PC-3 (cell line): ENCODE measurements around the gene PHF12. TPM values are rescaled to one million over a fixed set of nuclear protein-coding genes. Genes with fewer than 3 reads are reported as not detected.

Experiments
- ATAC-seq: fragments of 200-7000 bp; cut with Tn5 transposase; 2 replicates; pipeline ENCODE4 v1.9.1; 2020; ENCODE audit warnings: mild to moderate bottlenecking, moderate library complexity
- BruUV-seq: library from RNA; stranded (reverse); fragments of 400-500 nt; replicated peaks from 2 replicates; lab custom pipeline; 2021; lab: Mats Ljungman, UMichigan
- CTCF ChIA-PET: fragments of 300-600 bp; sonication (Branson Sonifier 250); formaldehyde crosslinking; loops from one replicate; lab custom pipeline; 2022; ENCODE audit warnings: antibody characterized with exemption; lab: Charles Lee
- POLR2A ChIA-PET: fragments of 300-600 bp; sonication (Branson Sonifier 250); formaldehyde crosslinking; loops from one replicate; lab custom pipeline; 2022; ENCODE audit warnings: antibody characterized with exemption; ENCODE audit not compliant: unreplicated experiment; lab: Charles Lee
- DNase-seq: peaks from one replicate; pipeline ENCODE4 v3.0.0-alpha.2; 2015
- H2AFZ ChIP-seq: fragments of 300-600 bp; sonication (generic); 2 replicates; pipeline ENCODE4 v1.6.0; 2016; ENCODE audit warnings: antibody characterized with exemption, low read length
- H3F3A ChIP-seq: fragments of 300-600 bp; sonication (generic); one replicate; pipeline ENCODE4 v1.6.0; 2017; ENCODE audit warnings: antibody characterized with exemption, low read length, control low read depth, mild to moderate bottlenecking; ENCODE audit not compliant: unreplicated experiment
- H3K27ac ChIP-seq: fragments of 300-600 bp; sonication (generic); 2 replicates; pipeline ENCODE4 v1.5.1; 2016; ENCODE audit warnings: mild to moderate bottlenecking, low read length
- H3K27me3 ChIP-seq: fragments of 300-600 bp; sonication (generic); 2 replicates; pipeline ENCODE4 v1.6.1; 2016; ENCODE audit warnings: low read length, mixed read lengths
- H3K36me3 ChIP-seq: fragments of 300-600 bp; sonication (generic); 2 replicates; pipeline ENCODE4 v1.6.1; 2016; ENCODE audit warnings: low read depth, mixed run types, low read length, mixed read lengths
- H3K4me1 ChIP-seq: fragments of 300-600 bp; sonication (generic); 2 replicates; pipeline ENCODE4 v1.5.1; 2016; ENCODE audit warnings: low read length; ENCODE audit not compliant: insufficient read depth
- H3K4me2 ChIP-seq: fragments of 300-600 bp; sonication (generic); 2 replicates; pipeline ENCODE4 v1.6.0; 2016; ENCODE audit warnings: low read length
- H3K4me3 ChIP-seq: fragments of 300-600 bp; sonication (generic); 2 replicates; pipeline ENCODE4 v1.5.1; 2016; ENCODE audit warnings: mild to moderate bottlenecking, low read length, mixed read lengths
- H3K79me2 ChIP-seq: fragments of 300-600 bp; sonication (generic); 2 replicates; pipeline ENCODE4 v1.6.1; 2017; ENCODE audit warnings: low read length, mixed read lengths
- H3K9ac ChIP-seq: fragments of 300-600 bp; sonication (generic); 2 replicates; pipeline ENCODE4 v1.6.0; 2016; ENCODE audit warnings: mild to moderate bottlenecking, low read length
- H3K9me2 ChIP-seq: fragments of 300-600 bp; sonication (generic); replicated peaks from 2 replicates; pipeline ENCODE4 v1.6.1; 2016; ENCODE audit warnings: mixed run types, low read length, mixed read lengths
- H3K9me3 ChIP-seq: fragments of 300-600 bp; sonication (generic); 2 replicates; pipeline ENCODE4 v1.6.1; 2016; ENCODE audit warnings: low read length, mixed read lengths
- H4K20me1 ChIP-seq: fragments of 300-600 bp; sonication (generic); 2 replicates; pipeline ENCODE4 v1.6.1; 2016; ENCODE audit warnings: low read length, mixed read lengths
- EZH2 ChIP-seq: fragments of 300-600 bp; sonication (generic); IDR thresholded peaks from one replicate; pipeline ENCODE4 v1.6.1; 2017; ENCODE audit warnings: antibody characterized with exemption, mild to moderate bottlenecking, low read length; ENCODE audit not compliant: unreplicated experiment
- EZH2phosphoT487 ChIP-seq: fragments of 300-600 bp; sonication (generic); IDR thresholded peaks from 2 replicates; pipeline ENCODE4 v1.6.1; 2018; ENCODE audit warnings: mild to moderate bottlenecking, antibody characterized with exemption, low read length, borderline replicate concordance
- intact Hi-C: fragments of 100-400 bp; cut with micrococcal nuclease; formaldehyde crosslinking; loops from 2 replicates; pipeline ENCODE4 v1.9.0; 2023
- total RNA-seq: library from RNA; depleted of rRNA; stranded (reverse); fragments of >200 nt; gene quantifications from 2 replicates; pipeline ENCODE4 v1.2.3, GENCODE V29; 2014
- TF ChIP-seq, protein P1 (sequence below): fragments of 300-600 bp; sonication (generic); conservative IDR thresholded peaks from 2 replicates; pipeline ENCODE4 v1.5.1; 2017; ENCODE audit warnings: antibody characterized with exemption, low read depth, mild to moderate bottlenecking, low read length

PHF12 gene
- total RNA-seq, 1 experiment from 2014 or later, result 25.0 TPM

GRCh38 chr17:28960256-28961061 lies 9.1 kb upstream of the PHF12 start:
- no peak overlapping the region for H3K4me3 ChIP-seq
- peaks cover 3% of the 10 kb centered on the region; the same call in 1 of the 2 replicates for H3K27me3 ChIP-seq
- intact Hi-C loops, result no loop called here
- H3K4me1 ChIP-seq, result no peaks in the 10 kb centered on the region
- no peak overlapping the region for H2AFZ ChIP-seq
- ATAC-seq (no peak), DNase-seq (no peak)
- ChIA-PET POLR2A (no interaction called here), CTCF (no interaction called here)
- BruUV-seq, result no TSS peak
- no peaks in the 10 kb centered on the region for H3K9me3 ChIP-seq
- H3K4me2 ChIP-seq, result no peak overlapping the region
- TF ChIP-seq EZH2 (no peak), EZH2phosphoT487 (no peak)
- TF ChIP-seq, protein P1, sequence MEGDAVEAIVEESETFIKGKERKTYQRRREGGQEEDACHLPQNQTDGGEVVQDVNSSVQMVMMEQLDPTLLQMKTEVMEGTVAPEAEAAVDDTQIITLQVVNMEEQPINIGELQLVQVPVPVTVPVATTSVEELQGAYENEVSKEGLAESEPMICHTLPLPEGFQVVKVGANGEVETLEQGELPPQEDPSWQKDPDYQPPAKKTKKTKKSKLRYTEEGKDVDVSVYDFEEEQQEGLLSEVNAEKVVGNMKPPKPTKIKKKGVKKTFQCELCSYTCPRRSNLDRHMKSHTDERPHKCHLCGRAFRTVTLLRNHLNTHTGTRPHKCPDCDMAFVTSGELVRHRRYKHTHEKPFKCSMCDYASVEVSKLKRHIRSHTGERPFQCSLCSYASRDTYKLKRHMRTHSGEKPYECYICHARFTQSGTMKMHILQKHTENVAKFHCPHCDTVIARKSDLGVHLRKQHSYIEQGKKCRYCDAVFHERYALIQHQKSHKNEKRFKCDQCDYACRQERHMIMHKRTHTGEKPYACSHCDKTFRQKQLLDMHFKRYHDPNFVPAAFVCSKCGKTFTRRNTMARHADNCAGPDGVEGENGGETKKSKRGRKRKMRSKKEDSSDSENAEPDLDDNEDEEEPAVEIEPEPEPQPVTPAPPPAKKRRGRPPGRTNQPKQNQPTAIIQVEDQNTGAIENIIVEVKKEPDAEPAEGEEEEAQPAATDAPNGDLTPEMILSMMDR, result no peak
- H3K9me2 ChIP-seq, result no peaks in the 10 kb centered on the region
- no peaks in the 10 kb centered on the region for H4K20me1 ChIP-seq
- H3K9ac ChIP-seq, result no peak overlapping the region
- H3F3A ChIP-seq, result no peaks in the 10 kb centered on the region
- H3K27ac ChIP-seq, result no peak overlapping the region
- H3K79me2 ChIP-seq, result no peaks in the 10 kb centered on the region
- H3K36me3 ChIP-seq, result no peaks in the 10 kb centered on the region

DNA sequence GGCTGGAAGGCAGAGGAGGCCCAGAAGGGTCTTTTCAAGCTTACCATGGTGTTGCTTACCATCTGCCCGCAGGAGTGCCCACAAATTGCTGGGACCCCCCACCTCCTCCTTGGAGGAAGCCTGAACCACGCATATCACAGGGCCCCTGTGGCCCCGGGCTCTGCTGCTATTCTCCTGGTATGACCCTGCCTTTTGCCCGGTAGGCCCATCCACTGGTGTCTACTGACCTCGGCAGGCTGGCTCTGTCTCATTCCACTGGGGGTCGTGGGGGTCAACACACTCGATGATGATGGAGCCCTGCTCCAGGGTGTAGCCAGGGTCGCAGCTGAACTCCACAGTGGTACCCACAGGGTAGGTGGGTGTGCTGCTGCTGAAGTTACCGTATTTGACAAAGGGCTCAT lies 8.2 kb upstream of the PHF12 start:
- ChIA-PET POLR2A (no interaction called here), CTCF (no interaction called here)
- intact Hi-C loops, result no loop called here

More for the DNA sequence above, 8.2 kb upstream of the PHF12 start:
- TF ChIP-seq, protein P1, result no peak
- TF ChIP-seq EZH2 (no peak), EZH2phosphoT487 (no peak)
- peaks cover 3% of the 10 kb centered on the region; the same call in 1 of the 2 replicates for H3K27me3 ChIP-seq
- no peaks in the 10 kb centered on the region for H3K9me3 ChIP-seq
- H2AFZ ChIP-seq, result no peak overlapping the region
- no peak overlapping the region for H3K4me3 ChIP-seq
- H4K20me1 ChIP-seq, result no peaks in the 10 kb centered on the region
- H3K27ac ChIP-seq, result no peak overlapping the region
- BruUV-seq, result no TSS peak
- no peaks in the 10 kb centered on the region for H3F3A ChIP-seq
- H3K4me1 ChIP-seq, result no peaks in the 10 kb centered on the region
- no peaks in the 10 kb centered on the region for H3K9me2 ChIP-seq
- H3K4me2 ChIP-seq, result no peak overlapping the region
- no peak for ATAC-seq
- H3K9ac ChIP-seq, result no peak overlapping the region
- no peaks in the 10 kb centered on the region for H3K36me3 ChIP-seq
- H3K79me2 ChIP-seq, result no peaks in the 10 kb centered on the region
- no peak for DNase-seq
